ENCODE data around the gene TNFRSF9. TPM values are rescaled to one million over a fixed set of nuclear protein-coding genes. Genes with fewer than 3 reads are reported as not detected.

Gene TNFRSF9
- total and polyA plus RNA-seq, 9 of the 15 experiments (the other 6 are each of a cell fraction or from before 2014, with no cell fraction given) = 0.04 to 0.29 (median 0.08) TPM; not detected in 1

DNA sequence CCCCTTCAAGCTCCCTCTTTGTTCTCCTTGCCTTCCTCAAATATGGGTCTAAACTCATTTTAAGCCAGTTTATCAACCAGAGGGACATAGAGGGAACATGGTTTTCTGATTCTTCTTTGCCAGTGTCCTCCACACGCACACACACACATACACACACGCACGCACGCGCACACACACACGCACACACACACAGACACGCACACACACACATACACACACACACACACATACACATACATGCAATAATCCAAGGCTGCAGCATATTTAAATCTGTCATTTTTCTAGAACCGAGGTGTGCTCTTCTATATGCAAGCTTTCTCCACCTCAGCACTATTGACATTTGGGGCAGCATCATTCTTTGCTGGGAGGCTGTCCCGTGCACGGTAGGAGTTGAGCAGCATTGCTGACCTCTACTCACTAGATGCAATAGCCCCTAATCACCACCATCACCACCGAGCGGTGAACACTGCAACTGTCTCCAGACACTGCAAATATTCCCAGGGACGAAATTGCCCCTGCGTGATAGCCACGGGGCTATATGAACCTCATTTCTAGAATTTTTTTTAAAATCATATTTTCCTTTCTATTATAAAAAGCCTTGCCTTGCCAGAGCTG, 8.0 kb downstream of the TNFRSF9 start (continued):
- no peak for TF ChIP-seq CEBPB (tag; IDR thresholded peaks at IDR 0.05)

- Histone ChIP-seq H2AFZ (ENCODE audit: low read depth, low read length) (no peak overlapping the region), H3K4me3 (no peak overlapping the region), H3K9me1 (ENCODE audit: control insufficient read depth, insufficient read depth, low read length) (no peaks in the 10 kb centered on the region), H3K36me3 (ENCODE audit: control insufficient read depth, insufficient read depth, low read length) (no peaks in the 10 kb centered on the region), H3K79me2 (ENCODE audit: control insufficient read depth, insufficient read depth, low read length) (no peaks in the 10 kb centered on the region), H3K9me3 (replicated peaks; ENCODE audit: control insufficient read depth, insufficient read depth, low read depth, low read length) (no peaks in the 10 kb centered on the region), H3K27ac (ENCODE audit: extremely low read depth, low read depth, low read length) (no peak overlapping the region), H3K4me1 (replicated peaks in 1 of 2; ENCODE audit: control insufficient read depth in 2 of 2, insufficient read depth in 2 of 2, low read length in 2 of 2) (no peaks in the 10 kb centered on the region; a peak in 1 of 5 replicates), H3K4me2 (ENCODE audit: insufficient read depth, low read length) (no peak overlapping the region), H3K27me3 (ENCODE audit: control insufficient read depth in 2 of 2, insufficient read depth in 2 of 2, low read length in 2 of 2) (peaks cover 42 to 71% of the 10 kb centered on the region in 2 experiments), H3K9ac (ENCODE audit: insufficient read depth in 1 of 2, low read depth in 2 of 2, low read length in 2 of 2) (no peak overlapping the region), H4K20me1 (replicated peaks; ENCODE audit: control insufficient read depth, insufficient read depth, low read length) (no peaks in the 10 kb centered on the region; the same call in 1 of the 2 replicates)
- BruUV-seq (replicated peaks) = no TSS peak
- TF ChIP-seq EP300 (IDR thresholded peaks at IDR 0.05; ENCODE audit: low read length) = no peak
- no peak for TF ChIP-seq ZBTB43 (CRISPR knock-in tag; IDR thresholded peaks at IDR 0.05)
- TF ChIP-seq ZNF143 (CRISPR knock-in tag; IDR thresholded peaks at IDR 0.05) = no peak
- no peak for TF ChIP-seq NELFE (IDR thresholded peaks at IDR 0.05; ENCODE audit: insufficient read depth, insufficient read length)
- no peak for TF ChIP-seq NCOA2 (IDR thresholded peaks at IDR 0.05; ENCODE audit: partially characterized antibody in 2 of 2)
- no peak for TF ChIP-seq EGR1 (conservative IDR thresholded peaks at IDR 0.05)
- TF ChIP-seq ELF2 (CRISPR knock-in tag; IDR thresholded peaks at IDR 0.05) = no peak
- no peak for TF ChIP-seq FOXM1 (IDR thresholded peaks at IDR 0.05; ENCODE audit: low read depth)
- no peak for TF ChIP-seq FOXM1 (CRISPR knock-in tag; IDR thresholded peaks at IDR 0.05; ENCODE audit: low read depth)
- no peak for TF ChIP-seq ZNF124 (CRISPR knock-in tag; IDR thresholded peaks at IDR 0.05)
- no peak for TF ChIP-seq PCBP2 (IDR thresholded peaks at IDR 0.05; ENCODE audit: low read depth, low read length, poor library complexity, severe bottlenecking)
- ChIA-PET POLR2A (no interaction called here), CTCF (ENCODE audit: low intra/inter-chr PET ratio) (interaction anchor here (1.4 kb wide), 1 partner anchor 43 kb away, joined by 5 read pairs; no protein-coding TSS in a partner anchor)
- FAIRE-seq = no peak
- intact Hi-C loops (cut with micrococcal nuclease) (no loop called here), in situ Hi-C loops (cut with MboI) (no loop called here)
- no peak for ATAC-seq
- WGBS (ENCODE audit: insufficient coverage, low coverage, missing lambda C conversion rate) = 8% methylated on average over 2 of the region's 2 CpGs
- DNase-seq (ENCODE audit: extremely low read depth in 1 of 4, low spot score in 3 of 4) = no peak
Measured at GRCh38 chr1:7931446-7931812, 9.2 kb downstream of the TNFRSF9 start.

All from K562 (cell line).